Panc1 (cell line): ENCODE data around the gene HELZ. TPM values are rescaled to one million over a fixed set of nuclear protein-coding genes. Genes with fewer than 3 reads are reported as not detected.

ENCODE experiments used
- ATAC-seq: fragments of 200-7000 bp; cut with Tn5 transposase; 2 replicates; pipeline ENCODE4 v1.9.1; 2020; ENCODE audit warnings: mild to moderate bottlenecking, moderate library complexity
- BruUV-seq: library from RNA; stranded (reverse); fragments of 400-500 nt; replicated peaks from 2 replicates; lab custom pipeline; 2021; lab: Mats Ljungman, UMichigan
- CTCF ChIA-PET: fragments of 300-600 bp; sonication (Branson Sonifier 250); formaldehyde crosslinking; loops from one replicate; lab custom pipeline; 2022; ENCODE audit warnings: antibody characterized with exemption; lab: Charles Lee
- POLR2A ChIA-PET: fragments of 300-600 bp; sonication (Branson Sonifier 250); formaldehyde crosslinking; loops from one replicate; lab custom pipeline; 2022; ENCODE audit warnings: antibody characterized with exemption; lab: Charles Lee
- DNase-seq: peaks from one replicate; pipeline ENCODE4 v3.0.0-alpha.2; 2010; ENCODE audit warnings: low read depth, low spot score
- H3K27ac ChIP-seq: 2 replicates; pipeline ENCODE4 v1.5.1; 2011; ENCODE audit warnings: mild to moderate bottlenecking, low read length, inconsistent platforms
- H3K27me3 ChIP-seq: fragments of 200-500 bp; sonication (Bioruptor generic); 2 replicates; pipeline ENCODE4 v1.6.0; 2014; ENCODE audit warnings: low read length, inconsistent platforms; ENCODE audit not compliant: control insufficient read depth, insufficient read depth
- H3K36me3 ChIP-seq: fragments of 200-500 bp; sonication (Bioruptor generic); 2 replicates; pipeline ENCODE4 v1.5.1; 2014; ENCODE audit warnings: inconsistent platforms, mild to moderate bottlenecking, low read length, moderate library complexity; ENCODE audit not compliant: control insufficient read depth, insufficient read depth
- H3K4me1 ChIP-seq: 2 replicates; pipeline ENCODE4 v1.5.1; 2011; ENCODE audit warnings: inconsistent platforms, mild to moderate bottlenecking, low read length, moderate library complexity; ENCODE audit not compliant: control insufficient read depth, insufficient read depth
- H3K4me3 ChIP-seq, 2 experiments: 2 replicates each; pipeline ENCODE4 v1.5.1; 2011 to 2012; ENCODE audit warnings: low read depth in 2 of 2, low read length in 2 of 2, mild to moderate bottlenecking in 2 of 2, inconsistent platforms in 1 of 2, moderate library complexity in 1 of 2
- H3K9me3 ChIP-seq: fragments of 200-500 bp; sonication (Bioruptor generic); 2 replicates; pipeline ENCODE4 v1.5.1; 2014; ENCODE audit warnings: low read depth, mild to moderate bottlenecking, inconsistent platforms, low read length, moderate library complexity; ENCODE audit not compliant: control insufficient read depth, insufficient read depth
- POLR2AphosphoS5 ChIP-seq: IDR thresholded peaks from 2 replicates; pipeline ENCODE4 v1.6.1; 2012; ENCODE audit warnings: mild to moderate bottlenecking, low read depth, low read length, moderate library complexity
- SIN3A ChIP-seq: IDR thresholded peaks from 2 replicates; pipeline ENCODE4 v1.6.1; 2012; ENCODE audit warnings: low read depth, mild to moderate bottlenecking, low read length, moderate library complexity, borderline replicate concordance; ENCODE audit not compliant: insufficient read depth
- TCF7L2 ChIP-seq: IDR thresholded peaks from 2 replicates; pipeline ENCODE4 v1.6.1; 2011; ENCODE audit warnings: mild to moderate bottlenecking, low read depth, low read length, inconsistent platforms
- in situ Hi-C: cut with HindIII; loops from 2 replicates; pipeline ENCODE4 v1.10.0; 2016; ENCODE audit warnings: low sequenced_read_pairs, low pct_unique_long_range_greater_than_20kb
- intact Hi-C: fragments of 100-400 bp; cut with micrococcal nuclease; formaldehyde crosslinking; loops from one replicate; pipeline ENCODE4 v1.10.0; 2022; ENCODE audit not compliant: unreplicated experiment
- total RNA-seq: library from RNA; stranded (reverse); gene quantifications from one replicate; pipeline ENCODE4 v1.2.1, GENCODE V29; 2021; ENCODE audit not compliant: unreplicated experiment
- TF ChIP-seq, protein P1 (sequence below), 2 experiments: IDR thresholded peaks; 2 replicates each; pipeline ENCODE4 v1.6.1; 2011 to 2012; ENCODE audit warnings: low read depth in 2 of 2, control low read depth in 1 of 2, low read length in 1 of 2, mild to moderate bottlenecking in 1 of 2, moderate library complexity in 1 of 2; ENCODE audit not compliant: insufficient read depth in 1 of 2
- TF ChIP-seq, protein P2 (sequence below): fragments of 450-650 bp; IDR thresholded peaks from 2 replicates; pipeline ENCODE4 v1.5.1; 2017; ENCODE audit warnings: mild to moderate bottlenecking

Gene HELZ
- total RNA-seq, 1 experiment from 2014 or later, result 15.0 TPM

DNA sequence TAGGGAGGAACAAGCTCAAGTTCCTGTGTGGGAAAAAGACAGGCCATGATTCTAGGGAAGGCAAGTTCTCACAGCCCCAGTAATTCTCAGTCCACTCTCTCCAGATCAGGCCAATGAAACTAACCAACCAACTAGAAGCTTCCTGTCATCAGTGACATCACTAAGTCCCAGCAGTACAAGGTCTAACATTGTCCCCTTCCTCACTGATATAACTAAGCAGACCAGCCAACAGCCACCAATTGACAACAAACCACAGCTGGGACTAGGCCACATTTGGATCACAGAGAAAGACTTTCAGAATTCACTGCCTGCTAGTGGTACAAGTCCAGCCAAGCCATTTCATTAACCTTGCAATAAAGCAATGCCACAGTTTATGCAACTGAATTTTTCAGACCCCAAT is 106.6 kb downstream of the HELZ start:
- no peaks in the 10 kb centered on the region for H3K4me1 ChIP-seq
- H3K4me3 ChIP-seq, result no peak overlapping the region
- BruUV-seq, result no TSS peak
- intact Hi-C loops, result no loop called here
- DNase-seq (no peak), ATAC-seq (no peak)
- CTCF ChIA-PET, result no interaction called here
- no peaks in the 10 kb centered on the region for H3K27me3 ChIP-seq
- no peak overlapping the region for H3K27ac ChIP-seq
- H3K9me3 ChIP-seq, result no peaks in the 10 kb centered on the region
- no peaks in the 10 kb centered on the region for H3K36me3 ChIP-seq
- POLR2A ChIA-PET, result no interaction called here
- TF ChIP-seq SIN3A, result no peak
- no peak for TF ChIP-seq TCF7L2
- no peak for TF ChIP-seq POLR2AphosphoS5
- TF ChIP-seq, protein P1, sequence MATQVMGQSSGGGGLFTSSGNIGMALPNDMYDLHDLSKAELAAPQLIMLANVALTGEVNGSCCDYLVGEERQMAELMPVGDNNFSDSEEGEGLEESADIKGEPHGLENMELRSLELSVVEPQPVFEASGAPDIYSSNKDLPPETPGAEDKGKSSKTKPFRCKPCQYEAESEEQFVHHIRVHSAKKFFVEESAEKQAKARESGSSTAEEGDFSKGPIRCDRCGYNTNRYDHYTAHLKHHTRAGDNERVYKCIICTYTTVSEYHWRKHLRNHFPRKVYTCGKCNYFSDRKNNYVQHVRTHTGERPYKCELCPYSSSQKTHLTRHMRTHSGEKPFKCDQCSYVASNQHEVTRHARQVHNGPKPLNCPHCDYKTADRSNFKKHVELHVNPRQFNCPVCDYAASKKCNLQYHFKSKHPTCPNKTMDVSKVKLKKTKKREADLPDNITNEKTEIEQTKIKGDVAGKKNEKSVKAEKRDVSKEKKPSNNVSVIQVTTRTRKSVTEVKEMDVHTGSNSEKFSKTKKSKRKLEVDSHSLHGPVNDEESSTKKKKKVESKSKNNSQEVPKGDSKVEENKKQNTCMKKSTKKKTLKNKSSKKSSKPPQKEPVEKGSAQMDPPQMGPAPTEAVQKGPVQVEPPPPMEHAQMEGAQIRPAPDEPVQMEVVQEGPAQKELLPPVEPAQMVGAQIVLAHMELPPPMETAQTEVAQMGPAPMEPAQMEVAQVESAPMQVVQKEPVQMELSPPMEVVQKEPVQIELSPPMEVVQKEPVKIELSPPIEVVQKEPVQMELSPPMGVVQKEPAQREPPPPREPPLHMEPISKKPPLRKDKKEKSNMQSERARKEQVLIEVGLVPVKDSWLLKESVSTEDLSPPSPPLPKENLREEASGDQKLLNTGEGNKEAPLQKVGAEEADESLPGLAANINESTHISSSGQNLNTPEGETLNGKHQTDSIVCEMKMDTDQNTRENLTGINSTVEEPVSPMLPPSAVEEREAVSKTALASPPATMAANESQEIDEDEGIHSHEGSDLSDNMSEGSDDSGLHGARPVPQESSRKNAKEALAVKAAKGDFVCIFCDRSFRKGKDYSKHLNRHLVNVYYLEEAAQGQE (IDR thresholded peaks at IDR 0.05; ENCODE audit: insufficient read depth in 1 of 2, low read depth in 2 of 2, low read length in 1 of 2), result no peak
- TF ChIP-seq, protein P2, sequence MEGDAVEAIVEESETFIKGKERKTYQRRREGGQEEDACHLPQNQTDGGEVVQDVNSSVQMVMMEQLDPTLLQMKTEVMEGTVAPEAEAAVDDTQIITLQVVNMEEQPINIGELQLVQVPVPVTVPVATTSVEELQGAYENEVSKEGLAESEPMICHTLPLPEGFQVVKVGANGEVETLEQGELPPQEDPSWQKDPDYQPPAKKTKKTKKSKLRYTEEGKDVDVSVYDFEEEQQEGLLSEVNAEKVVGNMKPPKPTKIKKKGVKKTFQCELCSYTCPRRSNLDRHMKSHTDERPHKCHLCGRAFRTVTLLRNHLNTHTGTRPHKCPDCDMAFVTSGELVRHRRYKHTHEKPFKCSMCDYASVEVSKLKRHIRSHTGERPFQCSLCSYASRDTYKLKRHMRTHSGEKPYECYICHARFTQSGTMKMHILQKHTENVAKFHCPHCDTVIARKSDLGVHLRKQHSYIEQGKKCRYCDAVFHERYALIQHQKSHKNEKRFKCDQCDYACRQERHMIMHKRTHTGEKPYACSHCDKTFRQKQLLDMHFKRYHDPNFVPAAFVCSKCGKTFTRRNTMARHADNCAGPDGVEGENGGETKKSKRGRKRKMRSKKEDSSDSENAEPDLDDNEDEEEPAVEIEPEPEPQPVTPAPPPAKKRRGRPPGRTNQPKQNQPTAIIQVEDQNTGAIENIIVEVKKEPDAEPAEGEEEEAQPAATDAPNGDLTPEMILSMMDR, result no peak
- in situ Hi-C loops, result no loop called here

DNA sequence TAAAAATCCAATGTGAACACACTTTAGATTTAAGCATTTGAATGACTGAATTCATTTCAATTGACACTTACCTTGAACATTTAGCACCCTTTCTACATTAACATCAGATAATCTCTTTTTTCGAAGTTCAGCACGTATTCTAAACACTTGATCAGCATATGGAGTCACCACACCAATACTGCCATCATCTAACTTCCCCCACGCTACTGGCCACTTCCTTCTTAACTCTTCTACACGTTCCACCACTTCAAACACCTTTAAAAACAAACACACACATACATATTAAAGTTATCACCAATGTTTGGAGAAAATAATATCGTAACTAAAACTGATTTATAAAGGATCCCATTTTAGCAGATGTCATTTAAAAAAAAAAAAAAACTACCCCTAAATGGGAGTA is 107.1 kb downstream of the HELZ start:
- ChIA-PET CTCF (no interaction called here), POLR2A (no interaction called here)
- no peaks in the 10 kb centered on the region for H3K9me3 ChIP-seq
- in situ Hi-C loops (no loop called here), intact Hi-C loops (no loop called here)
- no peak for ATAC-seq
- no peak overlapping the region for H3K27ac ChIP-seq
- DNase-seq, result no peak
- H3K4me1 ChIP-seq, result no peaks in the 10 kb centered on the region
- no peak overlapping the region for H3K4me3 ChIP-seq
- BruUV-seq, result no TSS peak
- H3K36me3 ChIP-seq, result no peaks in the 10 kb centered on the region; the same call in 1 of the 2 replicates
- H3K27me3 ChIP-seq, result no peaks in the 10 kb centered on the region
- TF ChIP-seq, protein P2, result no peak
- TF ChIP-seq TCF7L2 (no peak), POLR2AphosphoS5 (no peak), SIN3A (no peak)
- TF ChIP-seq, protein P1 (IDR thresholded peaks at IDR 0.05; ENCODE audit: insufficient read depth in 1 of 2, low read depth in 2 of 2, low read length in 1 of 2), result no peak
